Panc1 (cell line): ENCODE results near the gene OGDH. TPM values are rescaled to one million over a fixed set of nuclear protein-coding genes. Genes with fewer than 3 reads are reported as not detected.

Source experiments
- ATAC-seq: fragments of 200-7000 bp; cut with Tn5 transposase; 2 replicates; pipeline ENCODE4 v1.9.1; 2020; ENCODE audit warnings: mild to moderate bottlenecking, moderate library complexity
- BruUV-seq: library from RNA; stranded (reverse); fragments of 400-500 nt; replicated peaks from 2 replicates; lab custom pipeline; 2021; lab: Mats Ljungman, UMichigan
- CTCF ChIA-PET: fragments of 300-600 bp; sonication (Branson Sonifier 250); formaldehyde crosslinking; loops from one replicate; lab custom pipeline; 2022; ENCODE audit warnings: antibody characterized with exemption; lab: Charles Lee
- POLR2A ChIA-PET: fragments of 300-600 bp; sonication (Branson Sonifier 250); formaldehyde crosslinking; loops from one replicate; lab custom pipeline; 2022; ENCODE audit warnings: antibody characterized with exemption; lab: Charles Lee
- DNase-seq: peaks from one replicate; pipeline ENCODE4 v3.0.0-alpha.2; 2010; ENCODE audit warnings: low read depth, low spot score
- H3K27ac ChIP-seq: 2 replicates; pipeline ENCODE4 v1.5.1; 2011; ENCODE audit warnings: mild to moderate bottlenecking, low read length, inconsistent platforms
- H3K27me3 ChIP-seq: fragments of 200-500 bp; sonication (Bioruptor generic); 2 replicates; pipeline ENCODE4 v1.6.0; 2014; ENCODE audit warnings: low read length, inconsistent platforms; ENCODE audit not compliant: control insufficient read depth, insufficient read depth
- H3K36me3 ChIP-seq: fragments of 200-500 bp; sonication (Bioruptor generic); 2 replicates; pipeline ENCODE4 v1.5.1; 2014; ENCODE audit warnings: inconsistent platforms, mild to moderate bottlenecking, low read length, moderate library complexity; ENCODE audit not compliant: control insufficient read depth, insufficient read depth
- H3K4me1 ChIP-seq: 2 replicates; pipeline ENCODE4 v1.5.1; 2011; ENCODE audit warnings: inconsistent platforms, mild to moderate bottlenecking, low read length, moderate library complexity; ENCODE audit not compliant: control insufficient read depth, insufficient read depth
- H3K4me3 ChIP-seq, 2 experiments: 2 replicates each; pipeline ENCODE4 v1.5.1; 2011 to 2012; ENCODE audit warnings: low read depth in 2 of 2, low read length in 2 of 2, mild to moderate bottlenecking in 2 of 2, inconsistent platforms in 1 of 2, moderate library complexity in 1 of 2
- H3K9me3 ChIP-seq: fragments of 200-500 bp; sonication (Bioruptor generic); 2 replicates; pipeline ENCODE4 v1.5.1; 2014; ENCODE audit warnings: low read depth, mild to moderate bottlenecking, inconsistent platforms, low read length, moderate library complexity; ENCODE audit not compliant: control insufficient read depth, insufficient read depth
- POLR2AphosphoS5 ChIP-seq: IDR thresholded peaks from 2 replicates; pipeline ENCODE4 v1.6.1; 2012; ENCODE audit warnings: mild to moderate bottlenecking, low read depth, low read length, moderate library complexity
- REST ChIP-seq, 2 experiments: IDR thresholded peaks; 2 replicates each; pipeline ENCODE4 v1.6.1; 2011 to 2012; ENCODE audit warnings: low read depth in 2 of 2, control low read depth in 1 of 2, low read length in 1 of 2, mild to moderate bottlenecking in 1 of 2, moderate library complexity in 1 of 2; ENCODE audit not compliant: insufficient read depth in 1 of 2
- SIN3A ChIP-seq: IDR thresholded peaks from 2 replicates; pipeline ENCODE4 v1.6.1; 2012; ENCODE audit warnings: low read depth, mild to moderate bottlenecking, low read length, moderate library complexity, borderline replicate concordance; ENCODE audit not compliant: insufficient read depth
- TCF7L2 ChIP-seq: IDR thresholded peaks from 2 replicates; pipeline ENCODE4 v1.6.1; 2011; ENCODE audit warnings: mild to moderate bottlenecking, low read depth, low read length, inconsistent platforms
- in situ Hi-C: cut with HindIII; loops from 2 replicates; pipeline ENCODE4 v1.10.0; 2016; ENCODE audit warnings: low sequenced_read_pairs, low pct_unique_long_range_greater_than_20kb
- intact Hi-C: fragments of 100-400 bp; cut with micrococcal nuclease; formaldehyde crosslinking; loops from one replicate; pipeline ENCODE4 v1.10.0; 2022; ENCODE audit not compliant: unreplicated experiment
- total RNA-seq: library from RNA; stranded (reverse); gene quantifications from one replicate; pipeline ENCODE4 v1.2.1, GENCODE V29; 2021; ENCODE audit not compliant: unreplicated experiment
- TF ChIP-seq, protein P1 (sequence below): fragments of 450-650 bp; IDR thresholded peaks from 2 replicates; pipeline ENCODE4 v1.5.1; 2017; ENCODE audit warnings: mild to moderate bottlenecking

The OGDH gene
- total RNA-seq, 1 experiment from 2014 or later: 166 TPM

DNA sequence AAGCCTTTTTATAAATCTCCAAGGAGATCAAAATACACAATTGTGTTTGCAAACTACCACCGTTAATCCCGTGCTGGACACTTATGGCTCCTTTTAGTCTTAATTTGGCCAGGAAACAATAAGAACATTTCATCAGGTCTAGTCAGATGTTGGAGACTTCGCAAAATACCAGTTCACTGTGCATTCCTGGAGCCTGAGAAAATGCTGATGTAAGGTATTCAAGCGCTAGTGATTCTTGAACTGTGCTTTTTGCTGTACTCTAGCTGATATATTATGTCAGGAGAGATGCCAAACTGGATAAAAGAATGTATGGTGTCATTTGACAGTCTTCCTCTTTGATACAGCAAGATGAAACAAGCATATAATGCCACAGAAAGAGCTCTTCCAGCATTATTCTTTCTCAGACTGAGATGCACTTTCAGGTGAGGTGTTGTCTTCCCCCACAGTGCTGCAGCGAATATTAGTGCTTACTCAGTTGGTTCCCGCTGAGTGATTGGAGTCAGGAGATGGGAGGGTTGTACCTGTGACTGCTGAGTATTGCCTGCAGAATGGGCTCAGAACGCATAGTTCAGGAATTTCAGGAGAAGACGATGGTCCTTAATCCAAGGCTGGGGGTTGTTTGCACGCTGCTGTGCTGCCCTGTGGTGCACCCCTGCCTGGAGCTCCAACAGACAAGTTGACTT, 59.2 kb downstream of the OGDH start:
- ATAC-seq (no peak), DNase-seq (no peak)
- POLR2A ChIA-PET: no interaction called here

GRCh38 chr7:44666566-44666965, 60.1 kb downstream of the OGDH start:
- Histone ChIP-seq H3K27ac (no peak overlapping the region), H3K27me3 (no peaks in the 10 kb centered on the region), H3K9me3 (no peaks in the 10 kb centered on the region), H3K4me1 (no peaks in the 10 kb centered on the region), H3K4me3 (no peak overlapping the region), H3K36me3 (peaks cover 10% of the 10 kb centered on the region; the same call in 1 of the 2 replicates)
- intact Hi-C loops (no loop called here), in situ Hi-C loops (no loop called here)
- TF ChIP-seq POLR2AphosphoS5 (no peak), REST (IDR thresholded peaks at IDR 0.05; ENCODE audit: insufficient read depth in 1 of 2, low read depth in 2 of 2, low read length in 1 of 2) (no peak), TCF7L2 (no peak), SIN3A (no peak)
- TF ChIP-seq, protein P1, sequence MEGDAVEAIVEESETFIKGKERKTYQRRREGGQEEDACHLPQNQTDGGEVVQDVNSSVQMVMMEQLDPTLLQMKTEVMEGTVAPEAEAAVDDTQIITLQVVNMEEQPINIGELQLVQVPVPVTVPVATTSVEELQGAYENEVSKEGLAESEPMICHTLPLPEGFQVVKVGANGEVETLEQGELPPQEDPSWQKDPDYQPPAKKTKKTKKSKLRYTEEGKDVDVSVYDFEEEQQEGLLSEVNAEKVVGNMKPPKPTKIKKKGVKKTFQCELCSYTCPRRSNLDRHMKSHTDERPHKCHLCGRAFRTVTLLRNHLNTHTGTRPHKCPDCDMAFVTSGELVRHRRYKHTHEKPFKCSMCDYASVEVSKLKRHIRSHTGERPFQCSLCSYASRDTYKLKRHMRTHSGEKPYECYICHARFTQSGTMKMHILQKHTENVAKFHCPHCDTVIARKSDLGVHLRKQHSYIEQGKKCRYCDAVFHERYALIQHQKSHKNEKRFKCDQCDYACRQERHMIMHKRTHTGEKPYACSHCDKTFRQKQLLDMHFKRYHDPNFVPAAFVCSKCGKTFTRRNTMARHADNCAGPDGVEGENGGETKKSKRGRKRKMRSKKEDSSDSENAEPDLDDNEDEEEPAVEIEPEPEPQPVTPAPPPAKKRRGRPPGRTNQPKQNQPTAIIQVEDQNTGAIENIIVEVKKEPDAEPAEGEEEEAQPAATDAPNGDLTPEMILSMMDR: no peak
- ChIA-PET CTCF (no interaction called here), POLR2A (no interaction called here)
- no peak; the same call in 1 of the 2 replicates for ATAC-seq
- BruUV-seq: no TSS peak
- no peak for DNase-seq

More for the DNA sequence above, 59.2 kb downstream of the OGDH start:
- in situ Hi-C loops: no loop called here
- peaks cover 6% of the 10 kb centered on the region for H3K9me3 ChIP-seq
- CTCF ChIA-PET: no interaction called here
- intact Hi-C loops: no loop called here
- no peak overlapping the region for H3K4me3 ChIP-seq
- H3K4me1 ChIP-seq: no peaks in the 10 kb centered on the region
- H3K27me3 ChIP-seq: no peaks in the 10 kb centered on the region
- TF ChIP-seq REST (IDR thresholded peaks at IDR 0.05; ENCODE audit: insufficient read depth in 1 of 2, low read depth in 2 of 2, low read length in 1 of 2) (no peak), SIN3A (no peak), POLR2AphosphoS5 (no peak), TCF7L2 (no peak)
- TF ChIP-seq, protein P1: no peak
- H3K27ac ChIP-seq: no peak overlapping the region
- peaks cover 10% of the 10 kb centered on the region; the same call in 1 of the 2 replicates for H3K36me3 ChIP-seq
- no TSS peak for BruUV-seq
